ENCODE data around the gene PAIP2B.

PAIP2B gene

GRCh38 chr2:71226965-71227560, at the start of gene PAIP2B:
TSS of gene PAIP2B (minus strand) at chr2:71227103. CDS start at chr2:71202589, 24,514 bp downstream.
- Histone ChIP-seq H3K4me1 (ENCODE audit: control insufficient read depth in 1 of 2, insufficient read depth in 1 of 2, low read depth in 1 of 2, low read length in 1 of 2) (peaks cover 17% of the 10 kb centered on the region in 2 experiments), H3K27ac (peak within 1 kb of the TSS; percentile 76), H3K4me3 (ENCODE audit: low read depth in 1 of 2, low read length in 1 of 2) (peak within 1 kb of the TSS; percentile 80 to 85), H3K36me3 (no peaks in the 10 kb centered on the region), H3K9me3 (no peaks in the 10 kb centered on the region), H3K27me3 (peaks cover 60% of the 10 kb centered on the region)
- peak; percentile 26 for TF ChIP-seq CTCF (IDR thresholded peaks at IDR 0.05)

- no peak for TF ChIP-seq CTCF (IDR thresholded peaks at IDR 0.05)
- H3K27me3 ChIP-seq = peaks cover 76% of the 10 kb centered on the region
- H3K4me1 ChIP-seq (ENCODE audit: control insufficient read depth in 1 of 2, insufficient read depth in 1 of 2, low read depth in 1 of 2, low read length in 1 of 2) = peaks cover 20% of the 10 kb centered on the region in 2 experiments
- peak overlapping the region; percentile 30 to 71 for H3K4me3 ChIP-seq (ENCODE audit: low read depth in 1 of 2, low read length in 1 of 2)
- no peaks in the 10 kb centered on the region for H3K36me3 ChIP-seq
- no peaks in the 10 kb centered on the region for H3K9me3 ChIP-seq
- no peak overlapping the region for H3K27ac ChIP-seq
Observed at GRCh38 chr2:71275939-71276310, 49.0 kb upstream of the PAIP2B start.

- Histone ChIP-seq H3K4me3 (ENCODE audit: low read depth in 1 of 2, low read length in 1 of 2) (no peak overlapping the region), H3K36me3 (no peaks in the 10 kb centered on the region), H3K9me3 (no peaks in the 10 kb centered on the region), H3K4me1 (ENCODE audit: control insufficient read depth in 1 of 2, insufficient read depth in 1 of 2, low read depth in 1 of 2, low read length in 1 of 2) (no peaks in the 10 kb centered on the region), H3K27me3 (peaks cover 30% of the 10 kb centered on the region), H3K27ac (no peak overlapping the region)
- no peak for TF ChIP-seq CTCF (IDR thresholded peaks at IDR 0.05)
Observed at GRCh38 chr2:71269511-71270090, 42.7 kb upstream of the PAIP2B start.

GRCh38 chr2:71263386-71263785, 36.5 kb upstream of the PAIP2B start:
- TF ChIP-seq CTCF (IDR thresholded peaks at IDR 0.05) = no peak
- no peak overlapping the region for H3K27ac ChIP-seq
- no peaks in the 10 kb centered on the region for H3K4me1 ChIP-seq (ENCODE audit: control insufficient read depth in 1 of 2, insufficient read depth in 1 of 2, low read depth in 1 of 2, low read length in 1 of 2)
- H3K27me3 ChIP-seq = peaks cover 46% of the 10 kb centered on the region
- H3K4me3 ChIP-seq (ENCODE audit: low read depth in 1 of 2, low read length in 1 of 2) = no peak overlapping the region
- H3K36me3 ChIP-seq = no peaks in the 10 kb centered on the region
- H3K9me3 ChIP-seq = no peaks in the 10 kb centered on the region

- Histone ChIP-seq H3K27me3 (peaks cover 64% of the 10 kb centered on the region), H3K36me3 (no peaks in the 10 kb centered on the region), H3K4me1 (ENCODE audit: control insufficient read depth in 1 of 2, insufficient read depth in 1 of 2, low read depth in 1 of 2, low read length in 1 of 2) (no peaks in the 10 kb centered on the region), H3K9me3 (no peaks in the 10 kb centered on the region), H3K27ac (no peak overlapping the region), H3K4me3 (ENCODE audit: low read depth in 1 of 2, low read length in 1 of 2) (no peak overlapping the region)
- no peak for TF ChIP-seq CTCF (IDR thresholded peaks at IDR 0.05)
Observed at GRCh38 chr2:71261534-71261933, 34.6 kb upstream of the PAIP2B start.

Measured in neutrophil (primary cell).